ENCODE data around the gene SPNS1. TPM values are rescaled to one million over a fixed set of nuclear protein-coding genes. Genes with fewer than 3 reads are reported as not detected.

Gene SPNS1
- total RNA-seq, 1 experiment from 2014 or later: 79.1 TPM

DNA sequence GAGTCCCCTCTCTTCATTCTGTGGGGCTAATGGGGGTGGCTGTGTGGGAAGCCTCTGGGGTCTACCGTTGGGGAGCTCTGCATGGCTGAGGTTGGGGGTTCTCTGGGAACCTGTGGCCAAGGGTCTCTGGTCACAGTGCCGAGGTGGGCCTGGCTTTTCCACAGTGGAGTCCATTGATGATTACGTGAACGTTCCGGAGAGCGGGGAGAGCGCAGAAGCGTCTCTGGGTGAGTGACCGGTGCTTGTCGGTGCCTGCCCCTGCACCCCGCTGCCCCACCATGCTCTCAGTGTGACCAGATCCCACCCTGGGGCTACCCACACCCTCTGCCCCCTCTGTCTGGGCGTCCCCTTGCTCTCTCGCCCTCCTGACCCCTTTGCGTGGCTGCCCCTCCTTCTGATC is 14.8 kb downstream of the SPNS1 start:
- no TSS peak for BruUV-seq (replicated peaks)
- H3K4me1 ChIP-seq (ENCODE audit: control insufficient read depth, insufficient read depth, low read length): no peaks in the 10 kb centered on the region
- no peak for ATAC-seq
- no peaks in the 10 kb centered on the region for H3K36me3 ChIP-seq (ENCODE audit: control insufficient read depth, insufficient read depth, low read length)
- no peak overlapping the region for H3K4me3 ChIP-seq (ENCODE audit: low read depth in 2 of 2, low read length in 2 of 2)
- intact Hi-C loops (cut with micrococcal nuclease; ENCODE audit: unreplicated experiment) (no loop called here), in situ Hi-C loops (cut with HindIII; ENCODE audit: low pct_unique_long_range_greater_than_20kb, low sequenced_read_pairs) (no loop called here)
- ChIA-PET CTCF (no interaction called here), POLR2A (no interaction called here)
- no peaks in the 10 kb centered on the region for H3K9me3 ChIP-seq (ENCODE audit: control insufficient read depth, insufficient read depth, low read depth, low read length)
- H3K27ac ChIP-seq (ENCODE audit: low read length): no peak overlapping the region
- DNase-seq (ENCODE audit: low read depth, low spot score): no peak
- TF ChIP-seq TCF7L2 (IDR thresholded peaks at IDR 0.05; ENCODE audit: low read depth, low read length) (no peak), SIN3A (IDR thresholded peaks at IDR 0.05; ENCODE audit: borderline replicate concordance, insufficient read depth, low read depth, low read length) (no peak), POLR2AphosphoS5 (IDR thresholded peaks at IDR 0.05; ENCODE audit: low read depth, low read length) (no peak)
- TF ChIP-seq, protein P1, sequence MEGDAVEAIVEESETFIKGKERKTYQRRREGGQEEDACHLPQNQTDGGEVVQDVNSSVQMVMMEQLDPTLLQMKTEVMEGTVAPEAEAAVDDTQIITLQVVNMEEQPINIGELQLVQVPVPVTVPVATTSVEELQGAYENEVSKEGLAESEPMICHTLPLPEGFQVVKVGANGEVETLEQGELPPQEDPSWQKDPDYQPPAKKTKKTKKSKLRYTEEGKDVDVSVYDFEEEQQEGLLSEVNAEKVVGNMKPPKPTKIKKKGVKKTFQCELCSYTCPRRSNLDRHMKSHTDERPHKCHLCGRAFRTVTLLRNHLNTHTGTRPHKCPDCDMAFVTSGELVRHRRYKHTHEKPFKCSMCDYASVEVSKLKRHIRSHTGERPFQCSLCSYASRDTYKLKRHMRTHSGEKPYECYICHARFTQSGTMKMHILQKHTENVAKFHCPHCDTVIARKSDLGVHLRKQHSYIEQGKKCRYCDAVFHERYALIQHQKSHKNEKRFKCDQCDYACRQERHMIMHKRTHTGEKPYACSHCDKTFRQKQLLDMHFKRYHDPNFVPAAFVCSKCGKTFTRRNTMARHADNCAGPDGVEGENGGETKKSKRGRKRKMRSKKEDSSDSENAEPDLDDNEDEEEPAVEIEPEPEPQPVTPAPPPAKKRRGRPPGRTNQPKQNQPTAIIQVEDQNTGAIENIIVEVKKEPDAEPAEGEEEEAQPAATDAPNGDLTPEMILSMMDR (IDR thresholded peaks at IDR 0.05): no peak
- TF ChIP-seq, protein P2, sequence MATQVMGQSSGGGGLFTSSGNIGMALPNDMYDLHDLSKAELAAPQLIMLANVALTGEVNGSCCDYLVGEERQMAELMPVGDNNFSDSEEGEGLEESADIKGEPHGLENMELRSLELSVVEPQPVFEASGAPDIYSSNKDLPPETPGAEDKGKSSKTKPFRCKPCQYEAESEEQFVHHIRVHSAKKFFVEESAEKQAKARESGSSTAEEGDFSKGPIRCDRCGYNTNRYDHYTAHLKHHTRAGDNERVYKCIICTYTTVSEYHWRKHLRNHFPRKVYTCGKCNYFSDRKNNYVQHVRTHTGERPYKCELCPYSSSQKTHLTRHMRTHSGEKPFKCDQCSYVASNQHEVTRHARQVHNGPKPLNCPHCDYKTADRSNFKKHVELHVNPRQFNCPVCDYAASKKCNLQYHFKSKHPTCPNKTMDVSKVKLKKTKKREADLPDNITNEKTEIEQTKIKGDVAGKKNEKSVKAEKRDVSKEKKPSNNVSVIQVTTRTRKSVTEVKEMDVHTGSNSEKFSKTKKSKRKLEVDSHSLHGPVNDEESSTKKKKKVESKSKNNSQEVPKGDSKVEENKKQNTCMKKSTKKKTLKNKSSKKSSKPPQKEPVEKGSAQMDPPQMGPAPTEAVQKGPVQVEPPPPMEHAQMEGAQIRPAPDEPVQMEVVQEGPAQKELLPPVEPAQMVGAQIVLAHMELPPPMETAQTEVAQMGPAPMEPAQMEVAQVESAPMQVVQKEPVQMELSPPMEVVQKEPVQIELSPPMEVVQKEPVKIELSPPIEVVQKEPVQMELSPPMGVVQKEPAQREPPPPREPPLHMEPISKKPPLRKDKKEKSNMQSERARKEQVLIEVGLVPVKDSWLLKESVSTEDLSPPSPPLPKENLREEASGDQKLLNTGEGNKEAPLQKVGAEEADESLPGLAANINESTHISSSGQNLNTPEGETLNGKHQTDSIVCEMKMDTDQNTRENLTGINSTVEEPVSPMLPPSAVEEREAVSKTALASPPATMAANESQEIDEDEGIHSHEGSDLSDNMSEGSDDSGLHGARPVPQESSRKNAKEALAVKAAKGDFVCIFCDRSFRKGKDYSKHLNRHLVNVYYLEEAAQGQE (IDR thresholded peaks at IDR 0.05; ENCODE audit: insufficient read depth in 1 of 2, low read depth in 2 of 2, low read length in 1 of 2): no peak
- no peaks in the 10 kb centered on the region for H3K27me3 ChIP-seq (ENCODE audit: control insufficient read depth, insufficient read depth, low read length)

DNA sequence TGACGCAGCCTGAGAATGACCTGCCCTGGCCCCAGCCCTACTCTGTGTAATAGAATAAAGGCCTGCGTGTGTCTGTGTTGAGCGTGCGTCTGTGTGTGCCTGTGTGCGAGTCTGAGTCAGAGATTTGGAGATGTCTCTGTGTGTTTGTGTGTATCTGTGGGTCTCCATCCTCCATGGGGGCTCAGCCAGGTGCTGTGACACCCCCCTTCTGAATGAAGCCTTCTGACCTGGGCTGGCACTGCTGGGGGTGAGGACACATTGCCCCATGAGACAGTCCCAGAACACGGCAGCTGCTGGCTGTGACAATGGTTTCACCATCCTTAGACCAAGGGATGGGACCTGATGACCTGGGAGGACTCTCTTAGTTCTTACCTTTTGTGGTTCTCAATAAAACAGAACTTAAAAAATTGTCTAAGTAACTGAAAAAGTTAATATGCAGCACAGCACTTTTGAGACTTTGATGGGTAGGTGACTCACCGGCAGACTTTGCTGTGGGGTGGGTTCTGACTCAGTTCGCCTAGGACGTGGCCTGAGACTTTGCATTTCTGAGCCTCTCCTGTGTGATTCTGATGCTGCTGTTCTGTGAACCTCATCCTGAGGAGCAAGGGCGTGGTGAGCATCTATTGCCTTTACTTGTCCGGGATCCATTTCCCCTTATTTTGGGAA is 15.9 kb downstream of the SPNS1 start:
- ChIA-PET CTCF (no interaction called here), POLR2A (no interaction called here)
- no peak for ATAC-seq
- TF ChIP-seq TCF7L2 (IDR thresholded peaks at IDR 0.05; ENCODE audit: low read depth, low read length): no peak
- no peak for TF ChIP-seq SIN3A (IDR thresholded peaks at IDR 0.05; ENCODE audit: borderline replicate concordance, insufficient read depth, low read depth, low read length)
- TF ChIP-seq POLR2AphosphoS5 (IDR thresholded peaks at IDR 0.05; ENCODE audit: low read depth, low read length): no peak
- TF ChIP-seq, protein P2 (IDR thresholded peaks at IDR 0.05; ENCODE audit: insufficient read depth in 1 of 2, low read depth in 2 of 2, low read length in 1 of 2): no peak
- TF ChIP-seq, protein P1 (IDR thresholded peaks at IDR 0.05): no peak
- H3K4me3 ChIP-seq (ENCODE audit: low read depth in 2 of 2, low read length in 2 of 2): no peak overlapping the region
- H3K36me3 ChIP-seq (ENCODE audit: control insufficient read depth, insufficient read depth, low read length): no peaks in the 10 kb centered on the region
- DNase-seq (ENCODE audit: low read depth, low spot score): no peak
- H3K27ac ChIP-seq (ENCODE audit: low read length): no peak overlapping the region
- no peaks in the 10 kb centered on the region for H3K27me3 ChIP-seq (ENCODE audit: control insufficient read depth, insufficient read depth, low read length)
- BruUV-seq (replicated peaks): no TSS peak
- in situ Hi-C loops (cut with HindIII; ENCODE audit: low pct_unique_long_range_greater_than_20kb, low sequenced_read_pairs): no loop called here
- H3K9me3 ChIP-seq (ENCODE audit: control insufficient read depth, insufficient read depth, low read depth, low read length): no peaks in the 10 kb centered on the region
- intact Hi-C loops (cut with micrococcal nuclease; ENCODE audit: unreplicated experiment): no loop called here
- H3K4me1 ChIP-seq (ENCODE audit: control insufficient read depth, insufficient read depth, low read length): no peaks in the 10 kb centered on the region
